ENCODE data around the gene ICOS. TPM values are rescaled to one million over a fixed set of nuclear protein-coding genes. Genes with fewer than 3 reads are reported as not detected.
"Not testable (repeated sequence)": the region's sequence is repeated elsewhere in the genome, so short reads cannot be mapped to it uniquely, and the experiment has no call there.

The ICOS gene
- total RNA-seq, 1 experiment from 2014 or later, result not detected

- Histone ChIP-seq H3K4ac (ENCODE audit: low read depth, low read length) (no peak overlapping the region), H2BK15ac (ENCODE audit: low read depth, low read length) (no peak overlapping the region), H4K5ac (ENCODE audit: insufficient read length, low read depth, low read length) (no peak overlapping the region), H3K23ac (ENCODE audit: insufficient read length, low read depth, low read length) (no peak overlapping the region), H4K20me1 (ENCODE audit: control insufficient read depth, insufficient read depth, insufficient read length) (no peaks in the 10 kb centered on the region), H3K79me1 (ENCODE audit: insufficient read depth, low read depth, low read length, poor library complexity, severe bottlenecking) (no peaks in the 10 kb centered on the region), H3K79me2 (ENCODE audit: insufficient read depth, low read length) (no peaks in the 10 kb centered on the region), H3K18ac (ENCODE audit: insufficient read length, low read depth, low read length) (no peak overlapping the region), H2BK5ac (ENCODE audit: insufficient read length, low read length) (no peak overlapping the region), H3K9ac (ENCODE audit: extremely low read depth, insufficient read length, low read length) (no peak overlapping the region), H2BK20ac (ENCODE audit: low read depth, low read length, poor library complexity, severe bottlenecking) (no peak overlapping the region), H4K91ac (ENCODE audit: insufficient read length, low read depth, low read length) (no peak overlapping the region), H3K14ac (ENCODE audit: insufficient read depth, low read length) (no peak overlapping the region), H2BK120ac (ENCODE audit: low read depth, low read length, poor library complexity, severe bottlenecking) (no peak overlapping the region), H3T11ph (ENCODE audit: low read length) (no peak overlapping the region), H2AK5ac (ENCODE audit: insufficient read length, low read length) (no peak overlapping the region), H3K27ac (ENCODE audit: insufficient read length, low read depth, low read length) (no peak overlapping the region), H3K56ac (ENCODE audit: insufficient read length, low read depth, low read length) (no peak overlapping the region), H3K4me1 (ENCODE audit: insufficient read depth, low read length) (no peaks in the 10 kb centered on the region; the same call in 1 of the 2 replicates), H3K27me3 (ENCODE audit: insufficient read depth, low read length) (no peaks in the 10 kb centered on the region), H3K9me3 (ENCODE audit: control insufficient read depth, low read depth, low read length) (no peaks in the 10 kb centered on the region), H4K8ac (replicated peaks; ENCODE audit: insufficient read length, low read depth, low read length) (no peak overlapping the region), H2AFZ (ENCODE audit: low read length) (no peak overlapping the region), H2BK12ac (ENCODE audit: insufficient read length, low read depth, low read length) (no peak overlapping the region), H3K23me2 (ENCODE audit: insufficient read length, low read depth, low read length, poor library complexity, severe bottlenecking) (no peaks in the 10 kb centered on the region), H3K4me2 (ENCODE audit: insufficient read depth, insufficient read length, low read length) (no peak overlapping the region)
- Mint-ChIP-seq H3K9me3 (no peaks in the 10 kb centered on the region), H3K4me3 (no peak overlapping the region), H3K27ac (no peak overlapping the region; a peak in 1 of 7 replicates), H3K27me3 (ENCODE audit: low read depth) (no peaks in the 10 kb centered on the region), H3K4me1 (peaks cover 6% of the 10 kb centered on the region in 2 experiments; a peak in 3 of 4 replicates), H3K36me3 (ENCODE audit: insufficient read depth in 1 of 3, low read depth in 3 of 3) (no peaks in the 10 kb centered on the region)
- no CpG with 5 or more reads among the region's 5 CpGs for WGBS (ENCODE audit: extremely low coverage, insufficient read length, low lambda C conversion rate)
- TF ChIP-seq, protein P1, sequence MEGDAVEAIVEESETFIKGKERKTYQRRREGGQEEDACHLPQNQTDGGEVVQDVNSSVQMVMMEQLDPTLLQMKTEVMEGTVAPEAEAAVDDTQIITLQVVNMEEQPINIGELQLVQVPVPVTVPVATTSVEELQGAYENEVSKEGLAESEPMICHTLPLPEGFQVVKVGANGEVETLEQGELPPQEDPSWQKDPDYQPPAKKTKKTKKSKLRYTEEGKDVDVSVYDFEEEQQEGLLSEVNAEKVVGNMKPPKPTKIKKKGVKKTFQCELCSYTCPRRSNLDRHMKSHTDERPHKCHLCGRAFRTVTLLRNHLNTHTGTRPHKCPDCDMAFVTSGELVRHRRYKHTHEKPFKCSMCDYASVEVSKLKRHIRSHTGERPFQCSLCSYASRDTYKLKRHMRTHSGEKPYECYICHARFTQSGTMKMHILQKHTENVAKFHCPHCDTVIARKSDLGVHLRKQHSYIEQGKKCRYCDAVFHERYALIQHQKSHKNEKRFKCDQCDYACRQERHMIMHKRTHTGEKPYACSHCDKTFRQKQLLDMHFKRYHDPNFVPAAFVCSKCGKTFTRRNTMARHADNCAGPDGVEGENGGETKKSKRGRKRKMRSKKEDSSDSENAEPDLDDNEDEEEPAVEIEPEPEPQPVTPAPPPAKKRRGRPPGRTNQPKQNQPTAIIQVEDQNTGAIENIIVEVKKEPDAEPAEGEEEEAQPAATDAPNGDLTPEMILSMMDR (conservative IDR thresholded peaks at IDR 0.05), result no peak
- no peak for DNase-seq
These were observed 46.6 kb downstream of the ICOS start for GRCh38 chr2:203983064-203983715.

DNA sequence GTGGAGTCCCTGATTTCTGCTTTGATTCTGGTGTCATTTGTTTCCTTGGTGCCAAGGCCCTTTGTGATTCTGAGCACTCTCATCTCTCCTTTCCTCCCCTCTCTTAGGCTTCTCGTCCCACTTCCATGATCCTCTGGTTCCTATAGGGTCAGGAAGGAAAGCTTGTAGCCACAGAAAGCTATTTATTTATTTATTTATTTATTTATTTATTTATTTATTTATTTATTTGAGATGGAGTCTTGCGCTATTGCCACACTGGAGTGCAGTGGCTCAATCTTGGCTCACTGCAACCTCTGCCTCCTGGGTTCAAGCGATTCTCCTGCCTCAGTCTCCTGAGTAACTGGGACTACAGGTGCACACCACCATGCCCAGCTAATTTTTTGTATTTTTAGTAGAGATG lies 49.4 kb downstream of the ICOS start:
- H3K9me3 Mint-ChIP-seq; H3K27ac ChIP-seq (ENCODE audit: insufficient read length, low read depth, low read length); H3K9me3 ChIP-seq (ENCODE audit: control insufficient read depth, low read depth, low read length); H2BK12ac ChIP-seq (ENCODE audit: insufficient read length, low read depth, low read length); H3K36me3 Mint-ChIP-seq (ENCODE audit: insufficient read depth in 1 of 3, low read depth in 3 of 3); H2BK15ac ChIP-seq (ENCODE audit: low read depth, low read length); H3K23me2 ChIP-seq (ENCODE audit: insufficient read length, low read depth, low read length, poor library complexity, severe bottlenecking); H4K8ac ChIP-seq (replicated peaks; ENCODE audit: insufficient read length, low read depth, low read length); H2BK20ac ChIP-seq (ENCODE audit: low read depth, low read length, poor library complexity, severe bottlenecking); H3K23ac ChIP-seq (ENCODE audit: insufficient read length, low read depth, low read length); H4K20me1 ChIP-seq (ENCODE audit: control insufficient read depth, insufficient read depth, insufficient read length); H2BK5ac ChIP-seq (ENCODE audit: insufficient read length, low read length); H2AK5ac ChIP-seq (ENCODE audit: insufficient read length, low read length); H3K14ac ChIP-seq (ENCODE audit: insufficient read depth, low read length); H3K4me3 Mint-ChIP-seq; H3K56ac ChIP-seq (ENCODE audit: insufficient read length, low read depth, low read length); H4K91ac ChIP-seq (ENCODE audit: insufficient read length, low read depth, low read length); H2BK120ac ChIP-seq (ENCODE audit: low read depth, low read length, poor library complexity, severe bottlenecking); H3K4ac ChIP-seq (ENCODE audit: low read depth, low read length); H4K5ac ChIP-seq (ENCODE audit: insufficient read length, low read depth, low read length); DNase-seq; H3K27me3 ChIP-seq (ENCODE audit: insufficient read depth, low read length); H2AFZ ChIP-seq (ENCODE audit: low read length); H3K27ac Mint-ChIP-seq; H3K4me2 ChIP-seq (ENCODE audit: insufficient read depth, insufficient read length, low read length); H3K79me1 ChIP-seq (ENCODE audit: insufficient read depth, low read depth, low read length, poor library complexity, severe bottlenecking); H3K79me2 ChIP-seq (ENCODE audit: insufficient read depth, low read length); H3K9ac ChIP-seq (ENCODE audit: extremely low read depth, insufficient read length, low read length); H3K18ac ChIP-seq (ENCODE audit: insufficient read length, low read depth, low read length); H3T11ph ChIP-seq (ENCODE audit: low read length); H3K4me1 ChIP-seq (ENCODE audit: insufficient read depth, low read length); H3K4me1 Mint-ChIP-seq; H3K27me3 Mint-ChIP-seq (ENCODE audit: low read depth): not testable (repeated sequence)
- no CpG with 5 or more reads among the region's 3 CpGs for WGBS (ENCODE audit: extremely low coverage, insufficient read length, low lambda C conversion rate)
